K562 (cell line): ENCODE results near the gene DDR1. TPM values are rescaled to one million over a fixed set of nuclear protein-coding genes. Genes with fewer than 3 reads are reported as not detected.

Source experiments
- ATAC-seq: fragments of 200-7000 bp; cut with Tn5 transposase; 3 replicates; pipeline ENCODE4 v1.9.1; 2020; ENCODE audit warnings: moderate library complexity
- BruUV-seq: library from RNA; stranded (reverse); fragments of 400-500 nt; replicated peaks from 2 replicates; lab custom pipeline; 2021; lab: Mats Ljungman, UMichigan
- CTCF ChIA-PET: fragments of 300-600 bp; formaldehyde crosslinking; extraction: SDS; loops from one replicate; lab custom pipeline; 2021; ENCODE audit warnings: low intra/inter-chr PET ratio; lab: Yijun Ruan, JAX
- POLR2A ChIA-PET: fragments of 300-600, 350-650 bp; sonication (Branson Sonifier 250); formaldehyde crosslinking; extraction: SDS; loops from one replicate; lab custom pipeline; 2021; ENCODE audit warnings: antibody characterized with exemption, inconsistent platforms; lab: Yijun Ruan, JAX
- DNase-seq, 4 experiments: peaks; one replicate each; pipeline versions ENCODE4 v3.0.0 to v3.0.0-alpha.2; 2011 to 2018; ENCODE audit warnings: low spot score in 3 of 4, mixed read lengths in 3 of 4; ENCODE audit errors: extremely low read depth in 1 of 4
- FAIRE-seq: peaks from 2 replicates; lab custom pipeline; 2011; peaks lifted over from hg19 to GRCh38; lab: Jason Lieb, UNC
- H2AFZ ChIP-seq: 2 replicates; pipeline ENCODE4 v1.6.0; 2011; ENCODE audit warnings: low read depth, low read length, control low read depth, inconsistent platforms
- H3K27ac ChIP-seq: fragments of 200-600 bp; 3 replicates; pipeline ENCODE4 v1.8.0; 2011; ENCODE audit warnings: low read depth, mild to moderate bottlenecking, control low read depth, inconsistent platforms, low read length, moderate library complexity, mixed read lengths; ENCODE audit errors: extremely low read depth
- H3K27me3 ChIP-seq, 2 experiments: fragments of 300-600 bp in 1 of 2; 2 replicates in 1 of 2; 3 replicates in 1 of 2; pipeline versions ENCODE4 v1.6.0 to v1.8.0; 2011; ENCODE audit warnings: inconsistent platforms in 2 of 2, low read length in 2 of 2, mild to moderate bottlenecking in 1 of 2, mixed read lengths in 1 of 2, moderate library complexity in 1 of 2; ENCODE audit not compliant: control insufficient read depth in 2 of 2, insufficient read depth in 2 of 2
- H3K36me3 ChIP-seq: fragments of 300-600 bp; 3 replicates; pipeline ENCODE4 v1.8.0; 2011; ENCODE audit warnings: mild to moderate bottlenecking, low read length, inconsistent platforms; ENCODE audit not compliant: control insufficient read depth, insufficient read depth
- H3K4me1 ChIP-seq, 2 experiments: fragments of 200-600 bp in 1 of 2; replicated peaks in 1 of 2; 2 replicates in 1 of 2; 3 replicates in 1 of 2; pipeline versions ENCODE4 v1.5.1 to v1.8.0; 2011; ENCODE audit warnings: inconsistent platforms in 2 of 2, low read length in 2 of 2, mild to moderate bottlenecking in 1 of 2, mixed read lengths in 1 of 2, moderate library complexity in 1 of 2; ENCODE audit not compliant: control insufficient read depth in 2 of 2, insufficient read depth in 2 of 2
- H3K4me2 ChIP-seq: 2 replicates; pipeline ENCODE4 v1.6.1; 2011; ENCODE audit warnings: low read length, control low read depth, inconsistent platforms, mixed read lengths; ENCODE audit not compliant: insufficient read depth
- H3K4me3 ChIP-seq: fragments of 200-600 bp; sonication (generic), shearing (Covaris generic); 2 replicates; pipeline ENCODE4 v1.5.1; 2016; ENCODE audit warnings: control low read depth, inconsistent platforms
- H3K79me2 ChIP-seq: fragments of 200-600 bp; 3 replicates; pipeline ENCODE4 v1.8.0; 2011; ENCODE audit warnings: low read length, inconsistent platforms; ENCODE audit not compliant: control insufficient read depth, insufficient read depth
- H3K9ac ChIP-seq, 2 experiments: 2 replicates each; pipeline versions ENCODE4 v1.6.0 to v1.6.1; 2011; ENCODE audit warnings: low read depth in 2 of 2, low read length in 2 of 2, control low read depth in 1 of 2, inconsistent platforms in 1 of 2, mild to moderate bottlenecking in 1 of 2, mixed read lengths in 1 of 2; ENCODE audit not compliant: insufficient read depth in 1 of 2
- H3K9me1 ChIP-seq: one replicate; pipeline ENCODE4 v1.6.0; 2011; ENCODE audit warnings: inconsistent platforms, mild to moderate bottlenecking, low read length, moderate library complexity; ENCODE audit not compliant: control insufficient read depth, insufficient read depth
- H3K9me3 ChIP-seq: replicated peaks from 2 replicates; pipeline ENCODE4 v1.5.1; 2011; ENCODE audit warnings: low read depth, low read length, inconsistent platforms; ENCODE audit not compliant: control insufficient read depth, insufficient read depth
- H4K20me1 ChIP-seq: replicated peaks from 2 replicates; pipeline ENCODE4 v1.6.1; 2011; ENCODE audit warnings: low read length, inconsistent platforms, mixed read lengths; ENCODE audit not compliant: control insufficient read depth, insufficient read depth
- CEBPB ChIP-seq: fragments of 450-650 bp; IDR thresholded peaks from 2 replicates; pipeline ENCODE4 v1.6.1; 2016; ENCODE audit warnings: missing genetic modification characterization, missing compliant biosample characterization
- HNRNPLL ChIP-seq: fragments of 200-400 bp; formaldehyde crosslinking; IDR thresholded peaks from 2 replicates; pipeline ENCODE4 v1.6.1; 2017; ENCODE audit warnings: low read length, low read depth, mild to moderate bottlenecking; ENCODE audit not compliant: poor library complexity, severe bottlenecking
- WGBS: fragments of 100-300 bp; shearing (Covaris generic); methylation state at CpG from one replicate; pipeline ENCODE4 v1.1.6; 2016; ENCODE audit warnings: low coverage, mixed read lengths; ENCODE audit not compliant: insufficient coverage; ENCODE audit errors: missing lambda C conversion rate; 5-methylcytosine and 5-hydroxymethylcytosine counted together
- in situ Hi-C: fragments of 300-500 bp; cut with MboI; formaldehyde crosslinking; loops from 4 replicates; pipeline ENCODE4 v1.15.0; 2018; ENCODE audit warnings: inconsistent platforms, mixed read lengths
- intact Hi-C: fragments of 100-400 bp; cut with micrococcal nuclease; formaldehyde crosslinking; loops from 2 replicates; pipeline ENCODE4 v1.14.2; 2022
- polyA plus RNA-seq, 8 experiments: library from polyadenylated mRNA; depleted of rRNA in 4 of 8; stranded (reverse) in 5 of 8; unstranded in 3 of 8; fragments of >200 nt; fragmentation: Nextera tagmentation in 2 of 8; fragmentation: Illumina TruSeq in 1 of 8; extraction: Ambion mirVana in 2 of 8; extraction: Trizol in 1 of 8; gene quantifications; 2 replicates each; pipeline versions ENCODE4 v1.2.1 to v1.2.3, GENCODE V29; 2011 to 2014; ENCODE audit warnings: inconsistent platforms in 1 of 8, missing spikeins in 1 of 8
- total RNA-seq, 7 experiments: library from RNA; depleted of rRNA in 6 of 7; stranded (reverse); fragments of >200 nt in 6 of 7; fragmentation: Illumina TruSeq in 2 of 7; extraction: Trizol in 2 of 7; gene quantifications; 2 replicates each; pipeline versions ENCODE4 v1.2.1 to v1.2.3, GENCODE V29; 2011 to 2021; ENCODE audit warnings: low replicate concordance in 1 of 7
- TF ChIP-seq, protein P1 (sequence below): fragments of 250-450 bp; sonication (Bioruptor Pico); IDR thresholded peaks from 2 replicates; pipeline ENCODE4 v1.8.0; 2022; ENCODE audit warnings: inconsistent platforms

The DDR1 gene
- total and polyA plus RNA-seq, 9 of the 15 experiments (the other 6 are each of a cell fraction or from before 2014, with no cell fraction given), result 1.4 to 44.6 (median 12.2) TPM

DNA sequence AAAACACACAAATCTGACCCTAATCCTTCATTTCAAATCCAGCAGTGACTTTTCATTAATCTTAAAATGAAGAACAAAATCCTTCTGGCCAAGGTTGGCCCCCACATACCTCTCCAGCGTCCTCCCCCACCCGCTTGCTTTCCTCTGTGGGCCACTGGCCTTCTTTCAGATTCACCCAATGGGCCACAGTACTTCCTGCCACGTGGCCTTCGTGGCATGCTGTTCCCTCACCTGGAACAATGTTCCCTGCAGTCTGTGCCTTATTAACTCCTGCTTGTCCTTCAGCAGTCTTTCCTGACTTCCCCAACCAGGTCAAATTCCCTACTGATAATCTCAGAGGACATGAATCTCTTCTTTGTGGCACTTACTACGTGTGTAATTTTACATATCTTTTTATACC lies 18.4 kb downstream of the DDR1 start (continued):
- TF ChIP-seq, protein P1, sequence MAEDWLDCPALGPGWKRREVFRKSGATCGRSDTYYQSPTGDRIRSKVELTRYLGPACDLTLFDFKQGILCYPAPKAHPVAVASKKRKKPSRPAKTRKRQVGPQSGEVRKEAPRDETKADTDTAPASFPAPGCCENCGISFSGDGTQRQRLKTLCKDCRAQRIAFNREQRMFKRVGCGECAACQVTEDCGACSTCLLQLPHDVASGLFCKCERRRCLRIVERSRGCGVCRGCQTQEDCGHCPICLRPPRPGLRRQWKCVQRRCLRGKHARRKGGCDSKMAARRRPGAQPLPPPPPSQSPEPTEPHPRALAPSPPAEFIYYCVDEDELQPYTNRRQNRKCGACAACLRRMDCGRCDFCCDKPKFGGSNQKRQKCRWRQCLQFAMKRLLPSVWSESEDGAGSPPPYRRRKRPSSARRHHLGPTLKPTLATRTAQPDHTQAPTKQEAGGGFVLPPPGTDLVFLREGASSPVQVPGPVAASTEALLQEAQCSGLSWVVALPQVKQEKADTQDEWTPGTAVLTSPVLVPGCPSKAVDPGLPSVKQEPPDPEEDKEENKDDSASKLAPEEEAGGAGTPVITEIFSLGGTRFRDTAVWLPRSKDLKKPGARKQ (CRISPR knock-in tag), result no peak

DNA sequence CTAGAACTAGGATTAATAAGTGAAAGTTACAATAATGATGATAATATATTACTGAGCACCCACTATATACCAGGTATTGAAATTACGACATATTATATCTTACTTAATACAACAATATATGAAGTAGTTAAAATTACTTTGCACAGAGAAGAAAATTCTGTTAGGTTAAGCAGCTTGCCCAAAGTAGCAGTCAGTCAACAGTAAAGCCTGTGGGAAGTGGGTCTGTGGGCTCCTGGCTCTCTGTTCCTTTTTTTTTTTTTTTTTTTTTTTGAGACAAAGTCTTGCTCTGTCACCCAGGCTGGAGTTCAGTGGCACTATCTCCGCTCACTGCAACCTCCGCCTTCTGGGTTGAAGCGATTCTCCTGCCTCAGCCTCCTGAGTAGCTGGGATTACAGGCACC lies 18.9 kb downstream of the DDR1 start:
- Histone ChIP-seq H3K9ac (no peak overlapping the region), H4K20me1 (no peaks in the 10 kb centered on the region), H3K9me3 (no peaks in the 10 kb centered on the region), H3K79me2 (peaks cover 3% of the 10 kb centered on the region), H3K36me3 (peaks cover 16% of the 10 kb centered on the region; the same call in 2 of the 3 replicates), H3K27ac (no peak overlapping the region), H3K9me1 (no peaks in the 10 kb centered on the region), H3K4me2 (no peak overlapping the region), H3K4me3 (no peak overlapping the region), H2AFZ (peak overlapping the region; percentile 4; the same call in 1 of the 2 replicates), H3K4me1 (peaks cover 6% of the 10 kb centered on the region in 2 experiments; a peak in 4 of 5 replicates), H3K27me3 (no peaks in the 10 kb centered on the region)
- WGBS, result 73% methylated on average over 4 of the region's 4 CpGs
- intact Hi-C loops (no loop called here), in situ Hi-C loops (no loop called here)
- no TSS peak for BruUV-seq
- no peak for FAIRE-seq
- CTCF ChIA-PET, result no interaction called here
- DNase-seq, result no peak
- no peak for ATAC-seq
- POLR2A ChIA-PET, result interaction anchor here (0.7 to 2.0 kb wide), 2 partner anchors 16 to 21 kb away, joined by 3 to 5 read pairs; no protein-coding TSS in a partner anchor
- TF ChIP-seq CEBPB (tag) (peak; percentile 51), HNRNPLL (no peak)
